ENCODE data around the gene SLC22A23. TPM values are rescaled to one million over a fixed set of nuclear protein-coding genes. Genes with fewer than 3 reads are reported as not detected.
A peak's percentile ranks its signal among the peaks of the same experiment; 100 is the strongest.

SLC22A23 gene
- total and polyA plus RNA-seq, 4 donors, result 4.9 to 45.4 (median 19.7) TPM

DNA sequence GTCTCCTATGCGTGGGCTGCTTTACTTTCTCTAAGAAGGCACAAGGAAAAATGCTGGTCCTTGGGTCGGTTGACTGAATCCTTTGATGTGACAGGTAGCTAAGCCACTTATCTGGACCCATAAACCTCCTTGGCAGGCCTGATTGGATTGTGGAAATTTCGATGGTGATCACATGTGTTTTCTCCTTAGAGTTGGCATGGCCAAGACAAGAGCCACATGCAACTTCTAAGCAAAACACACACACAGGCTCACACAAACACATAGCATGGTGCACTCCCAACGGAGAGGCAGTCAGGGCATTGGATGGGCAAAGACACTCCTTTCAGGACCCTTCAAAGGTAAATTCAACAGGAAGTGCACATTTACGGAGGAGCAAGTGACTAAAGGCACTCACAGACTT is 102.9 kb downstream of the SLC22A23 start (continued):
- TF ChIP-seq JUND (IDR thresholded peaks at IDR 0.05) (no peak), NR2F2 (IDR thresholded peaks at IDR 0.05) (no peak), SP1 (IDR thresholded peaks at IDR 0.05) (no peak), YY1 (IDR thresholded peaks at IDR 0.05) (no peak), HNF4A (conservative IDR thresholded peaks at IDR 0.05) (no peak)

DNA sequence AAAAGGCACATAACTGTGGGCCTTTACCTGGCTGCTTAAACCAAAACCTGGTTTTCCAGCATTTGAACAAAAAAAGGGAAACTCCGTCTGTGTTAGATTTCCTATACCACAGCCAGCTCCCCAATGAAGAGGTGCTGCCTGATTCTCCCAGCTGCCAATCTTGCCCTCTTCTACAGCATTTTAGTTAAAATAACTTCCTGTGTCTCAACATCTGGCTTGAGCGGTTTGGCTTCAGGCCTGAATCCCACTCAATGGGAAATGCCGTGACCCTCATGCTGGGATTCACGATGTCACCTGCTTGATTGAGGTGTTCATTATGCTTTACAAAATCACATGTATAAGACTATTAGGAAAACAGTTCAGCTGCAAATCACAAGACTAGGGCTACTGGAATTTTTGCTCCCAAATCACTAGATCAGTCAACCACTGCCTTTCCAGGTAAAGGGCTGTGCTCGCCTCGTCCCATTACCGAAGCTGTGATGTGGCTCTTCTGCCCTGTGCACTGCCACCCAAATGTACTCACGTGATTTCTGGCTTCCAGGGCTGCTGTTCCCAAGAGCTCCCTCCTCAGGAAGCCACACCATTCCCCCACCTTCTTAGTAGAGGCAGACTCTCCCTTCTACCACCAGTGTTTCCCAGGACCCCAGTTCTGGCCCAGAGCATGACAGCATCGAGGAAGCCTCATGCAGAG is 103.5 kb downstream of the SLC22A23 start:
- peaks cover 7 to 53% (median 36%) of the 10 kb centered on the region in 4 donors for H3K4me1 ChIP-seq (ENCODE audit: control insufficient read depth in 4 of 4, insufficient read depth in 4 of 4, low read length in 3 of 4)
- H3K27ac ChIP-seq (ENCODE audit: low read depth in 1 of 2, low read length in 2 of 2), result peak overlapping the region in 1 of 2 donors; percentile 19
- no peak for DNase-seq (ENCODE audit: low spot score)
- H3K27me3 ChIP-seq (ENCODE audit: control insufficient read depth in 4 of 4, insufficient read depth in 4 of 4, low read length in 3 of 4), result no peaks in the 10 kb centered on the region
- no peak overlapping the region for H3K4me3 ChIP-seq (ENCODE audit: low read depth in 1 of 3, low read length in 3 of 3)
- H3K9ac ChIP-seq (ENCODE audit: low read depth in 1 of 2, low read length in 2 of 2), result no peak overlapping the region
- peaks cover 0 to under 1% (median 0%) of the 10 kb centered on the region in 4 donors for H3K36me3 ChIP-seq (ENCODE audit: control insufficient read depth in 4 of 4, insufficient read depth in 3 of 4, low read depth in 1 of 4, low read length in 3 of 4)
- no peaks in the 10 kb centered on the region for H3K9me3 ChIP-seq (ENCODE audit: control insufficient read depth in 4 of 4, low read length in 3 of 4)
- WGBS, result 89% methylated on average over 9 of the region's 9 CpGs
- TF ChIP-seq SP1 (IDR thresholded peaks at IDR 0.05) (no peak), JUND (IDR thresholded peaks at IDR 0.05) (no peak), FOXA2 (IDR thresholded peaks at IDR 0.05) (no peak), HNF4G (IDR thresholded peaks at IDR 0.05) (no peak), RXRA (IDR thresholded peaks at IDR 0.05) (no peak), GABPA (IDR thresholded peaks at IDR 0.05 in 1 of 2, conservative IDR thresholded peaks at IDR 0.05 in 1 of 2) (no peak), EGR1 (IDR thresholded peaks at IDR 0.05; ENCODE audit: low read depth in 2 of 2) (no peak), RAD21 (IDR thresholded peaks at IDR 0.05) (no peak), TAF1 (conservative IDR thresholded peaks at IDR 0.05) (no peak), YY1 (IDR thresholded peaks at IDR 0.05) (no peak), HNF4A (conservative IDR thresholded peaks at IDR 0.05) (no peak), FOXA1 (IDR thresholded peaks at IDR 0.05) (no peak), NR2F2 (IDR thresholded peaks at IDR 0.05) (no peak)
- TF ChIP-seq, protein P1, sequence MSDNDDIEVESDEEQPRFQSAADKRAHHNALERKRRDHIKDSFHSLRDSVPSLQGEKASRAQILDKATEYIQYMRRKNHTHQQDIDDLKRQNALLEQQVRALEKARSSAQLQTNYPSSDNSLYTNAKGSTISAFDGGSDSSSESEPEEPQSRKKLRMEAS (IDR thresholded peaks at IDR 0.05), result no peak
- TF ChIP-seq, protein P2, sequence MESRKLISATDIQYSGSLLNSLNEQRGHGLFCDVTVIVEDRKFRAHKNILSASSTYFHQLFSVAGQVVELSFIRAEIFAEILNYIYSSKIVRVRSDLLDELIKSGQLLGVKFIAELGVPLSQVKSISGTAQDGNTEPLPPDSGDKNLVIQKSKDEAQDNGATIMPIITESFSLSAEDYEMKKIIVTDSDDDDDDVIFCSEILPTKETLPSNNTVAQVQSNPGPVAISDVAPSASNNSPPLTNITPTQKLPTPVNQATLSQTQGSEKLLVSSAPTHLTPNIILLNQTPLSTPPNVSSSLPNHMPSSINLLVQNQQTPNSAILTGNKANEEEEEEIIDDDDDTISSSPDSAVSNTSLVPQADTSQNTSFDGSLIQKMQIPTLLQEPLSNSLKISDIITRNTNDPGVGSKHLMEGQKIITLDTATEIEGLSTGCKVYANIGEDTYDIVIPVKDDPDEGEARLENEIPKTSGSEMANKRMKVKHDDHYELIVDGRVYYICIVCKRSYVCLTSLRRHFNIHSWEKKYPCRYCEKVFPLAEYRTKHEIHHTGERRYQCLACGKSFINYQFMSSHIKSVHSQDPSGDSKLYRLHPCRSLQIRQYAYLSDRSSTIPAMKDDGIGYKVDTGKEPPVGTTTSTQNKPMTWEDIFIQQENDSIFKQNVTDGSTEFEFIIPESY (IDR thresholded peaks at IDR 0.05), result no peak
- TF ChIP-seq, protein P3, sequence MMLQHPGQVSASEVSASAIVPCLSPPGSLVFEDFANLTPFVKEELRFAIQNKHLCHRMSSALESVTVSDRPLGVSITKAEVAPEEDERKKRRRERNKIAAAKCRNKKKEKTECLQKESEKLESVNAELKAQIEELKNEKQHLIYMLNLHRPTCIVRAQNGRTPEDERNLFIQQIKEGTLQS (IDR thresholded peaks at IDR 0.05), result no peak
- TF ChIP-seq, protein P4, sequence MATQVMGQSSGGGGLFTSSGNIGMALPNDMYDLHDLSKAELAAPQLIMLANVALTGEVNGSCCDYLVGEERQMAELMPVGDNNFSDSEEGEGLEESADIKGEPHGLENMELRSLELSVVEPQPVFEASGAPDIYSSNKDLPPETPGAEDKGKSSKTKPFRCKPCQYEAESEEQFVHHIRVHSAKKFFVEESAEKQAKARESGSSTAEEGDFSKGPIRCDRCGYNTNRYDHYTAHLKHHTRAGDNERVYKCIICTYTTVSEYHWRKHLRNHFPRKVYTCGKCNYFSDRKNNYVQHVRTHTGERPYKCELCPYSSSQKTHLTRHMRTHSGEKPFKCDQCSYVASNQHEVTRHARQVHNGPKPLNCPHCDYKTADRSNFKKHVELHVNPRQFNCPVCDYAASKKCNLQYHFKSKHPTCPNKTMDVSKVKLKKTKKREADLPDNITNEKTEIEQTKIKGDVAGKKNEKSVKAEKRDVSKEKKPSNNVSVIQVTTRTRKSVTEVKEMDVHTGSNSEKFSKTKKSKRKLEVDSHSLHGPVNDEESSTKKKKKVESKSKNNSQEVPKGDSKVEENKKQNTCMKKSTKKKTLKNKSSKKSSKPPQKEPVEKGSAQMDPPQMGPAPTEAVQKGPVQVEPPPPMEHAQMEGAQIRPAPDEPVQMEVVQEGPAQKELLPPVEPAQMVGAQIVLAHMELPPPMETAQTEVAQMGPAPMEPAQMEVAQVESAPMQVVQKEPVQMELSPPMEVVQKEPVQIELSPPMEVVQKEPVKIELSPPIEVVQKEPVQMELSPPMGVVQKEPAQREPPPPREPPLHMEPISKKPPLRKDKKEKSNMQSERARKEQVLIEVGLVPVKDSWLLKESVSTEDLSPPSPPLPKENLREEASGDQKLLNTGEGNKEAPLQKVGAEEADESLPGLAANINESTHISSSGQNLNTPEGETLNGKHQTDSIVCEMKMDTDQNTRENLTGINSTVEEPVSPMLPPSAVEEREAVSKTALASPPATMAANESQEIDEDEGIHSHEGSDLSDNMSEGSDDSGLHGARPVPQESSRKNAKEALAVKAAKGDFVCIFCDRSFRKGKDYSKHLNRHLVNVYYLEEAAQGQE (IDR thresholded peaks at IDR 0.05), result no peak
- TF ChIP-seq, protein P5, sequence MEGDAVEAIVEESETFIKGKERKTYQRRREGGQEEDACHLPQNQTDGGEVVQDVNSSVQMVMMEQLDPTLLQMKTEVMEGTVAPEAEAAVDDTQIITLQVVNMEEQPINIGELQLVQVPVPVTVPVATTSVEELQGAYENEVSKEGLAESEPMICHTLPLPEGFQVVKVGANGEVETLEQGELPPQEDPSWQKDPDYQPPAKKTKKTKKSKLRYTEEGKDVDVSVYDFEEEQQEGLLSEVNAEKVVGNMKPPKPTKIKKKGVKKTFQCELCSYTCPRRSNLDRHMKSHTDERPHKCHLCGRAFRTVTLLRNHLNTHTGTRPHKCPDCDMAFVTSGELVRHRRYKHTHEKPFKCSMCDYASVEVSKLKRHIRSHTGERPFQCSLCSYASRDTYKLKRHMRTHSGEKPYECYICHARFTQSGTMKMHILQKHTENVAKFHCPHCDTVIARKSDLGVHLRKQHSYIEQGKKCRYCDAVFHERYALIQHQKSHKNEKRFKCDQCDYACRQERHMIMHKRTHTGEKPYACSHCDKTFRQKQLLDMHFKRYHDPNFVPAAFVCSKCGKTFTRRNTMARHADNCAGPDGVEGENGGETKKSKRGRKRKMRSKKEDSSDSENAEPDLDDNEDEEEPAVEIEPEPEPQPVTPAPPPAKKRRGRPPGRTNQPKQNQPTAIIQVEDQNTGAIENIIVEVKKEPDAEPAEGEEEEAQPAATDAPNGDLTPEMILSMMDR (IDR thresholded peaks at IDR 0.05; ENCODE audit: low read depth, low read length, missing input control), result no peak
